Fibroblast of villous mesenchyme (primary cell): ENCODE results near the gene UBE2C. TPM values are rescaled to one million over a fixed set of nuclear protein-coding genes. Genes with fewer than 3 reads are reported as not detected.

Source experiments
- DNase-seq: peaks from one replicate; pipeline ENCODE4 v3.0.0-alpha.2; 2010; ENCODE audit warnings: low read depth
- H3K4me3 ChIP-seq: 2 replicates; pipeline ENCODE4 v1.5.1; 2011; ENCODE audit warnings: low read depth, mild to moderate bottlenecking, low read length
- CTCF ChIP-seq: IDR thresholded peaks from 2 replicates; pipeline ENCODE4 v1.5.1; 2012; ENCODE audit warnings: low read depth, mild to moderate bottlenecking, low read length; ENCODE audit not compliant: insufficient read depth
- total RNA-seq: library from RNA; depleted of rRNA; stranded (reverse); fragments of >200 nt; gene quantifications from 2 replicates; pipeline ENCODE4 v1.2.3, GENCODE V29; 2012

The UBE2C gene
- total RNA-seq, 1 donor: 26.3 TPM

GRCh38 chr20:45848969-45849582 is 36.6 kb downstream of the UBE2C start:
- no peak for DNase-seq
- no peak overlapping the region for H3K4me3 ChIP-seq
- TF ChIP-seq CTCF: no peak

- no peak for TF ChIP-seq CTCF
- DNase-seq: no peak
Measured at GRCh38 chr20:45850238-45850637, 37.8 kb downstream of the UBE2C start.

GRCh38 chr20:45850926-45851325 is 38.5 kb downstream of the UBE2C start:
- TF ChIP-seq CTCF: no peak
- DNase-seq: no peak
- H3K4me3 ChIP-seq: no peak overlapping the region

More at GRCh38 chr20:45850238-45850637, 37.8 kb downstream of the UBE2C start:
- H3K4me3 ChIP-seq: no peak overlapping the region

- DNase-seq: no peak
- no peak for TF ChIP-seq CTCF
- no peak overlapping the region for H3K4me3 ChIP-seq
Measured at GRCh38 chr20:45851501-45851900, 39.1 kb downstream of the UBE2C start.

- no peak overlapping the region for H3K4me3 ChIP-seq
- no peak for DNase-seq
- no peak for TF ChIP-seq CTCF
Measured at GRCh38 chr20:45852326-45852725, 39.9 kb downstream of the UBE2C start.

GRCh38 chr20:45853484-45853883 is 41.0 kb downstream of the UBE2C start:
- H3K4me3 ChIP-seq: no peak overlapping the region
- DNase-seq: no peak
- no peak for TF ChIP-seq CTCF

GRCh38 chr20:45857114-45857881 is 44.9 kb downstream of the UBE2C start, which contains the start of the genes ACOT8 and ZSWIM3:
TSS of gene ACOT8 (minus strand) at chr20:45857392. CDS start at chr20:45857315, 77 bp downstream.
TSS of gene ZSWIM3 (plus strand) at chr20:45857614. CDS start at chr20:45857826, 212 bp downstream.
- DNase-seq: peak; percentile 100
- peak within 1 kb of the TSS; percentile 81 for H3K4me3 ChIP-seq
- no peak for TF ChIP-seq CTCF
